Inflammatory macrophage (primary cell): ENCODE results near the gene VILL.
A peak's percentile ranks its signal among the peaks of the same experiment; 100 is the strongest.
"Not testable (repeated sequence)": the region's sequence is repeated elsewhere in the genome, so short reads cannot be mapped to it uniquely, and the experiment has no call there.

Experiments used
- DNase-seq, 2 donors: peaks; one replicate each; pipeline ENCODE4 v3.0.0-alpha.2; 2020 to 2022

The VILL gene

DNA sequence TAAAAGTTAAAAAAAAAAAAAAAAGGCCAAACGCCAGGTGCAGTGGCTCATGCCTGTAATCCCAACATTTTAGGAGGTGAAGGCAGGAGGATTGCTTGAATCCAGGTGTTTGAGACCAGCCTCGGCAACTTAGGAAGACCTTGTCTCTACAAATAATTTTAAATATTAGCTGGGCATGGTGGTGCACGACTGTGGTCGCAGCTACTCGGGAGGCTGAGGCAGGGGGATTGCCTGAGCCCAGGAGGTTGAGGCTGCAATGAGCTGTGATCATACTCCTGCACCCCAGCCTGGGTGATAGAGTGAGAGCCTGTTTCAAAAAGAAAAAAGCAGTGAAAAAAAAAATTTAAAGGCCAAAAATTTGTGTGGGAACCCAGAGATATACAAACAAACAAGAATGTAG lies 45.7 kb downstream of the VILL start:
- no peak for DNase-seq

DNA sequence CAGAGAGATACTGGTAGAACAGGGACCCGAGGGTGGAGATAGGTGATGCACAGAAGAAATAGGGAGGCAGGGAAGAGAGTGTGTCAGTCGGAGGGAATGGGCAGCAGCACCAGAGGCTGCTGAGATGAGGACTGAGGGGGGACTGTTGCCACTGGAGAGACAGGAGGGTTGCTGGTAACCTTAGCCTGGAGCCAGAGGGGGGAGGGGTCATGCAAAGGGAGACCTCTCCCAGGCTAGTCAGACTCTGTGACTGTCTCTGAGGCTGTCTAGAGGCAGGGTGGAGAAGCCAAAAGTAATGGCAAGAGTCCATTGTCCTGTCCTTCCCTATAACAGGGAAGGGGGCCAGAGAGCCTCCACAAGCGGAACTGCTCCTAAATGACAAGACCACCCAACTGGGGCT lies 46.3 kb downstream of the VILL start:
- DNase-seq, result no peak

DNA sequence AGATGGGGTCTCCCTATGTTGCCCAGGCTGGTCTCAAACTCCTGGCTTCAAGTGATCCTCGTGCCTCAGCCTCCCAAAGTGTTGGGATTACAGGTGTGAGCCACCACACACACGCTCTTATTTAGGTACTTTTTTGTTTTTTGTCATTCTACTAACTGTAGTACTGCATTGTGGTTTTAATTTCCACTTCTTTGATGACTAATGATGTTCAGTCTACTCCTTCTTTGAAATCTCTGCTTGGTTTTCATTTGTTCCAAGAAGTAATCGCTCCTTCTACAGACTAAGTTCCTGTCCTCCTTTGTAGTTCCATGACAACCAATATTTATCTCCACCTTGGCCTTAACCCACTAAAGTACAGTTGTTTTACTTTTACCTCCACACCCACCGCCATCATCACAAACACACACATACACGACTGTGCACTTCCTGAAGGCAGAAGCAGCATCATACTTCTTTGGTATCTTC lies 47.9 kb downstream of the VILL start:
- DNase-seq, result no peak

DNA sequence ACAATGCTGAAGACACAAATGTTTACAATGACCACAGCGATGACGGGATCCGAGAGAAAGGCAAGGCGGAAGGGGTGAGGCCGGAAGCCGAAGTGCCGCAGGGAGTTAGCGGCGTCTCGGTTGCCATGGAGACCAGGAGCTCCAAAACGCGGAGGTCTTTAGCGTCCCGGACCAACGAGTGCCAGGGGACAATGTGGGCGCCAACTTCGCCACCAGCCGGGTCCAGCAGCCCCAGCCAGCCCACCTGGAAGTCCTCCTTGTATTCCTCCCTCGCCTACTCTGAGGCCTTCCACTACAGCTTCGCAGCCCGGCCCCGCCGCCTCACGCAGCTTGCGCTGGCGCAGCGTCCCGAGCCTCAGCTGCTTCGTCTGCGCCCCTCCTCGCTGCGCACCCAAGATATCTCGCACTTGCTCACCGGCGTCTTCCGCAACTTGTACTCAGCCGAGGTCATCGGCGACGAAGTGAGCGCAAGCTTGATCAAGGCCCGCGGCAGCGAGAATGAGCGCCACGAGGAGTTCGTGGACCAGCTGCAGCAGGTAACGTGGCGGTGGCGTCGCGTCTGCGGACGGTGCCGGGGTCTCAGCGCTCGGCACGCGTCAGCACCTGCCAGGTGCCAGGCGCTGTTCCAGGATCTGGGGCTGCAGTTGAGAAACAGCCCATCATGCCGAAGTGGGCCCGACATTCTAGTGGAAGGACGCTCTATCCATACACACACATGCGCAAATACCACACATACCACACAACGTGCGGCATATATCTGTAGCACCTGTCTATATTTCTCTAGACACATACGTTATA lies 48.7 kb downstream of the VILL start, which contains the start of gene DLEC1:
Gene DLEC1 (plus strand): TSS at position 108 of the 798 bp plus-strand sequence. CDS start 18 bp downstream, at position 126.
- DNase-seq, result peak; percentile 68 to 76

DNA sequence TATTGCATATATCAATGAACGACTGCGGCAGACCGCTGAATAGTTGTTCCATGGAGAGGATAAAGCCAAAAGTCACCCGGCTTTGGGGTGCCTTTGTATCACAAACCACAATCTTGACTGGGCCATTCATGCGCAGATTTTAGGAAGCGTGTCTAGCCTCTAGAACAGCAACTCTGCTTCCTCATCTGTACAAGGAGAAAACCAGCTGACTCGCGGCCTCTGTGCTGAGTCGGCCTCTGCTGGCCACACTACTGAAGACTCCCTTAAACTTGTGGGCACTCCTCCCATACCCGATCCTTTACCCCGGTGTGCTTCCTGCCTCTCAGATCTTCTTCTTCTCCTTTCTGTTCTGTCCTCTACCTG lies 49.3 kb downstream of the VILL start:
- DNase-seq, result peak; percentile 89

DNA sequence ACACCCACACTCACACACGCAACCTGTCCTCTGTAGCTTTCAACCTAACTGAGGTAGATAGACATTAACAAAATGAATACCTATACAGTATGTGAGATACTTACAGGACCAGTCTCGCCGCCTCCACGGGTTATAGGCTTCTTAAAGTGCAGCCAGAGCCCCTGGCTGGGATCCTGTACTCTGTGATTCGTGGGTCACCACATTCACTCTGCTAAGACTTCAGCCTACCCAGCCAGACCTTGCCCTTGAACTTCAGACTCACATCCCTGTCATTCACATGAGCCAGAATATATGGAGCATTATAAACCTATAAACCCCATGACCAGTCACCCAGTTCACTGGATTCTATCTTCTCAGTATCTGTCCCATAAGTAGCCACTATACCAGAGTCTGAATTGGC lies 49.8 kb downstream of the VILL start:
- DNase-seq, result no peak

DNA sequence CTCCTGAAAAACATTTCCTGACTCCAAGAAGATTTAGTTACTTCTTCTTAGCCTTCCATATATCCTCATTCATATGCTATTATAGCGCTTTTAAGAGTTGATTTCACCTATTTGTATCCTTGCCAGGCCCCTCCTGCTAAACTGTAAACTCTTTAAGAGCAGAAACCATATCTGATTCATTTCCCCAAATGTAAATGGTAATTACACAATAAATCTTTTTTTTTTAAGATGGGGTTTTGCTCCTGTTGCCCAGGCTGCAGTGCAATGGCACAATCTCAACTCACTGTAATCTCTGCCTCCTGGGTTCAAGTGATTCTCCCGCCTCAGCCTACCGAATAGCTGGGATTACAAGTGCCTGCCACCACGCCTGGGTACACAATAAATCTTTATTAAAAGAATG lies 52.9 kb downstream of the VILL start:
- DNase-seq, result peak; percentile 7 to 75

DNA sequence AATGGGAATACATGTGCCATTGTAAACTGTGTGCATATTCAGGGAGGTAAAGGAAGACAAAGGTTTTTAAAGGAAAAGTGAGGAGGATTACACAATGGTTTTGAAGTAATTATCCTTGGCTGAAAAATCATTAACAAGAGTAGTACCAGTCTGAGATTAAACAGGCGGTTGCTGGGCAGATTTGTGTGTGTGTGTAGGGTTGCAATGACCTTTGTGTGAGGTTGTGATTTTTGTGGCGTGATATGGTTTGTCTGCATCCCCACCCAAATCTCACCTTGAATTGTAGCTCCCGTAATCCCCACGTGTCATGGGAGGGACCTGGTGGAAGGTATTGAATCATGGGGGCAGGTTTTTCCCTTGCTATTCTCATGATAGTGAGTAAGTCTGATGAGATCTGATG lies 55.4 kb downstream of the VILL start:
- DNase-seq, result no peak

DNA sequence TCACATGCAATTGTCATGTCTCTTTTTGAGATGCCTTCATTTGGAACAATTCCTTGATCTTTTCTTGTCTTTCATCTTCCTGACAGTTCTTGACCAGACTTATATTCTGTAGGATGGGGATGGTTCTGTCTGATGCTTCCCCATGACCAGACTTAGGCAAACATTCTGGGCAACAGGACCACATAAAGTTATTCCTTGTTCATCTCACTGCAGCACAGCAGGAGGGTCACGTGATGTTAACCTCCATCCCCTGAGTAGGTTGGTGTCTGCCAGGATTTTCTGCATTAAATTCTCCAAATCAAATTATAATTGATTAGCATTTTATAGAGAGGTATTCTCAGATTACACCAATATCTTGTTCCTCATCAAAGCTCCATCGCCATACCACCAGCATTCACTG lies 56.2 kb downstream of the VILL start:
- no peak for DNase-seq

DNA sequence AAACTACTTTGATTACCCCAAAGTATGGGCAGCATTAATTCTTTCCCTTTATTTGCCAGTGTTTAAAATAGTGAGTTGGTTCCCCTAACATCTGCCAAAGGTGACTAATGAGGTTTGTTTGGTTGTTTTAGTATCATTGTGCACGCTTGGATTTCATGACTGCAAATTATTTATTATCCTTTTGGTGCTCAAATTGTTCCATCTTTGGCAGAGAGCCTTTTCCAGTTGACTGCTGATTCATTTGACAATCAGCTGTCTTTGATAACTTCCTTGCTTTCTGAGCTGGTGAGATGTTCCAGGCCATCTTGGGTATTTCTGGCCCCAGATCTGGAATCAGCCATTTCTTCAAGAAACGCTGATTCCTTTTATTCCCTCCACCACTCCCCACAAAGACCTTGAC lies 57.3 kb downstream of the VILL start:
- DNase-seq, result no peak

DNA sequence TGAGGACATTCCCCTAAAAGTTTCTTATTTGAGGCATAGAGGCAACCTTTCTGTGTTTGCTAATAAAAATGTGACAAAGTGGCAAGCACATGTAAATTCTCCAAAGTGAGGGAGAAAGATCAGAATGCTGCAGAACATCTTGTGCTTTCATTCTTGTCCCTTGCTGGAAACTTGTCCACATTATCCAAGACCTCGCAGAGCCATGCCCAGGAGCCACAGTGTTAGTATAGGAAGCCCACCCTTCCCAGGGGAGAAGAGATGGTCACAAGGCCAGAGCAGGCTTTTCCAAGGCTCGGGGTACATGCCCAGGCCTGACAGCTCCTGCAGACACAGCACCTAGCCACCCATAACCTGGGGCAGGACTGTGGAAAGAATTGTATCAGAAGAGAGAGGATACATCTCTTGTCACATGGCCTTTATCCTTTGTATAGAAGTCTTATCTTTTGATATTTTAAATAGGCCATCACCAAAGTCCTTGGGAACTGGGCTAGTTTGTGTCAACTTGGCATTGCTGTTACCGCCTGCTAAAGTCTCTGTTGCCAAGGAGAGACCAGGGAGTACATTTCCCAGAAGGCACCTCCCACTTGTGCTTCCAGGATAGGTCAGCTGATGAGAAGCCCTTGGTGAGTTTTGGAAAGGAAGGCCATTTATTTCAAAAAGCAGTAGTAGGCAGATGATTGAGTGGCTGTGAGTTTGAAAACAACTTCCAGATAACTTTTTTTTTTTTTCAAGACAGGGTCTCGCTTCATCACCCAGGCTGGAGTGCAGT lies 59.0 kb downstream of the VILL start:
- DNase-seq, result no peak

DNA sequence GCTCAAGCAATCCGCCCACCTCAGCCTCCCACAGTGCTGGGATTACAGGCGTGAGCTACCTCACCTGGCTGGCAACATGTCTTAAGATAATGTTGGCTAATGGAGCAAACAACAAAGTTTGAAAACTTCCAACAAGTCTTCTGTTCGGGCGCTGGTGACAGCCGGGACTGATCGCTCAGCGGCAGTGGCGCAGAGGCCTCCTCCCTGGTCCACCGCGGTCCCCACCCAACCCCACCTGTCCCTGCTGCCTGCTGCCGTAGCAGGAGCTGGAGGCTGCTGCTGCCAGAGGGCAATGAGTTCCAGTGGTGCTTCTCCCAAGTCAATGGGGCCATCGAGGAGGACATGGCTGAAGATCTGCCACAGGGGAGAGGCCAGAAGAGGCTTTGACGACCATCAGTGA lies 60.5 kb downstream of the VILL start:
- DNase-seq, result no peak

DNA sequence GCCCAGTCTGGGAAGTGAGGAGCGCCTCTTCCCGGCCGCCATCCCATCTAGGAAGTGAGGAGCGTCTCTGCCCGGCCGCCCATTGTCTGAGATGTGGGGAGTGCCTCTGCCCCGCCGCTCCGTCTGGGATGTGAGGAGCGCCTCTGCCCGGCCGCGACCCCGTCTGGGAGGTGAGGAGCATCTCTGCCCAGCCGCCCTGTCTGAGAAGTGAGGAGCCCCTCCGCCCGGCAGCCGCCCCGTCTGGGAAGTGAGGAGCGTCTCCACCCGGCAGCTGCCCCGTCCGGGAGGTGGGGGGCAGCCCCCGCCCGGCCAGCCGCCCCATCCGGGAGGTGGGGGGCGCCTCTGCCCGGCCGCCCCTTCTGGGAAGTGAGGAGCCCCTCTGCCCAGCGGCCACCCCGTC lies 62.7 kb downstream of the VILL start:
- not testable (repeated sequence) for DNase-seq

DNA sequence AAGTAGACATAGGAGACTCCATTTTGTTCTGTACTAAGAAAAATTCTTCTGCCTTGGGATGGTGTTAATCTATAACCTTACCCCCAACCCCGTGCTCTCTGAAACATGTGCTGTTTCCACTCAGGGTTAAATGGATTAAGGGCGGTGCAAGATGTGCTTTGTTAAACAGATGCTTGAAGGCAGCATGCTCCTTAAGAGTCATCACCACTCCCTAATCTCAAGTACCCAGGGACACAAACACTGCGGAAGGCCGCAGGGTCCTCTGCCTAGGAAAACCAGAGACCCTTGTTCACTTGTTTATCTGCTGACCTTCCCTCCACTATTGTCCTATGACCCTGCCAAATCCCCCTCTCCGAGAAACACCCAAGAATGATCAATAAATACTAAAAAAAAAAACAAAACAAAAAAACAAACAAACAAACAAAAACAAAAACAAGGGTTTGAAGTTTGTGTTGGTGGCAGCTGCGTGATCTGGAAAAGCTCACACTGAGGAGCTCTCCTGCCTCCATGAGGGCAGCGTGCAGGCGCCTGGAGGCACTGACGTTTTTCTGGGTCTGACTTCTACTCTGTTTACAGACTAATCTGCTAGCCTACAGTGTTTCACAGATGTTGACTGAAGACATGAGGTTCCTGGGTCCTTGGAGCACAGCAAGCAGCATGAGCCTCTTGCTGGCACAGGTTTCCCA lies 63.4 kb downstream of the VILL start:
- DNase-seq, result not testable (repeated sequence)

DNA sequence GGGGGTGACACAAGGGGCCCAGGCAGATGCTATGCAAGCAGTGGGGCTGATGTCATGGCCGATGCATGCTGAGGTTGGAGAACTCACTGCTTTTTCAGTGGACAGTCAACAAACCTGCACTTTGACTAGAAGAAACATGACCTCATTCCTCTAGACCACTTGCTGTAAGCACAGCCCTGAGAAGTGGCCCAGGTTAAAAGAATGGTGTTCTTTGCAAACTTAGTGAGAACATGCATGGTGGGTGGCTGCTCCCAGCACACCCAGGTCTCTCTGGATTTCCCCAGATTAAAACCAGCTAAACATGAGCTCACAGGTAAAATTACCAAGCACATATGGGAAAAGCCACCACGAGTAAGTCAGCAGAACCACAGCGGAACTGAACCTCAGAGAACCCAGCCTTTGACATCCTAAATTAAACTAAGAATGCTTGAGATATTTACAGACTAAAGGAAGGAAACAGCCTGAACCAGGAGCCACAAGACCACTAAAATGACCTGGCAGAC lies 64.0 kb downstream of the VILL start:
- no peak for DNase-seq
